ENCODE data around the gene ACER1.

GRCh38 chr19:6383188-6383587, 49.8 kb upstream of the ACER1 start:
- TF ChIP-seq POLR2A (IDR thresholded peaks at IDR 0.05) (no peak), EP300 (IDR thresholded peaks at IDR 0.05) (no peak)
- TF ChIP-seq, protein P1, sequence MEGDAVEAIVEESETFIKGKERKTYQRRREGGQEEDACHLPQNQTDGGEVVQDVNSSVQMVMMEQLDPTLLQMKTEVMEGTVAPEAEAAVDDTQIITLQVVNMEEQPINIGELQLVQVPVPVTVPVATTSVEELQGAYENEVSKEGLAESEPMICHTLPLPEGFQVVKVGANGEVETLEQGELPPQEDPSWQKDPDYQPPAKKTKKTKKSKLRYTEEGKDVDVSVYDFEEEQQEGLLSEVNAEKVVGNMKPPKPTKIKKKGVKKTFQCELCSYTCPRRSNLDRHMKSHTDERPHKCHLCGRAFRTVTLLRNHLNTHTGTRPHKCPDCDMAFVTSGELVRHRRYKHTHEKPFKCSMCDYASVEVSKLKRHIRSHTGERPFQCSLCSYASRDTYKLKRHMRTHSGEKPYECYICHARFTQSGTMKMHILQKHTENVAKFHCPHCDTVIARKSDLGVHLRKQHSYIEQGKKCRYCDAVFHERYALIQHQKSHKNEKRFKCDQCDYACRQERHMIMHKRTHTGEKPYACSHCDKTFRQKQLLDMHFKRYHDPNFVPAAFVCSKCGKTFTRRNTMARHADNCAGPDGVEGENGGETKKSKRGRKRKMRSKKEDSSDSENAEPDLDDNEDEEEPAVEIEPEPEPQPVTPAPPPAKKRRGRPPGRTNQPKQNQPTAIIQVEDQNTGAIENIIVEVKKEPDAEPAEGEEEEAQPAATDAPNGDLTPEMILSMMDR (IDR thresholded peaks at IDR 0.05), result no peak

Measured in tibial nerve (tissue), 4 donors.